22Rv1 (cell line): ENCODE results near the gene FBN2.

Source experiments
- H3K27ac ChIP-seq: fragments of 450-650 bp; 2 replicates; pipeline ENCODE4 v1.5.1; 2017
- CTCF ChIP-seq: fragments of 450-650 bp; IDR thresholded peaks from 2 replicates; pipeline ENCODE4 v1.5.1; 2017; ENCODE audit warnings: mild to moderate bottlenecking
- ZFX ChIP-seq: fragments of 450-650 bp; IDR thresholded peaks from 2 replicates; pipeline ENCODE4 v1.6.1; 2017; ENCODE audit warnings: antibody characterized with exemption, borderline replicate concordance

FBN2 gene

GRCh38 chr5:128538000-128538249, at the start of gene FBN2:
TSS of gene FBN2 (minus strand) at chr5:128538245. CDS start at chr5:128537603, 642 bp downstream.
- no peak for TF ChIP-seq CTCF
- TF ChIP-seq ZFX: no peak
- H3K27ac ChIP-seq: no peak within 1 kb of the TSS

DNA sequence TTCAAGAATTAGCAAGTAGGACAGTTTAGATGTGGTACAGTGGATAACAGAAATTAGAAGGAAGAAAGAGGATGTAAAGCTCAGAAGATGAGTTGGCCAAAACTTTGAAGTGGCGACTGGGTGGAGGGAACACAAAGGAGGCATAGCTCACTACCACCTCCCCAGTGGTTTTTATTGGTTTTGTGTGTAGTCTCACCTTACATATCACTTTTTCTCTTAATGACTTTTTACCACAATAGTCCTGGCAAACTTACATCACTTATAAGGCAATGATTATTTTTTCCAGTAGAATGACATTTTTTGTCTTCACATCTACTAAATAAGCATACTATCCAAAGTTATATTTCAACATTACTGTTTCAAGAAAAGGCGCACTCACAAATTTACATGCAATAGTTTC, 49.2 kb upstream of the FBN2 start:
- TF ChIP-seq ZFX (no peak), CTCF (no peak)
- H3K27ac ChIP-seq: no peak overlapping the region

DNA sequence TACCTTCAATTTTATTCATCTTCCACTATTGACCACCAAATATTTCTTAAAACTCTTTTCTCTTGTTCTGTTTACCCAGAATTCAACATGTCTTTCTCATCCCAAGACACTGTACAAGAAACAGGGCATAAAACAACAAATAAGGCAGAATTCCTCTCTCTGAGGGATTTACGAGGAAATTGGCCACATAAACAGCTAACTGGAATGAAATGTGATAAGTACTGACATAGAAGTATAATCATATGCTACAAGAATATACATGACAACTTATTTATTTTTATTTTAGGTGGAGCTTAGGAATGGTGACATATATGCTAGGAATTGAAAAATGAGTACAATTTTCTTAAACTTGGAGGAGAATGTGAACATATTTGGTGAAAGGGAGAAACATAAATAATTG, 48.8 kb upstream of the FBN2 start:
- no peak overlapping the region for H3K27ac ChIP-seq
- TF ChIP-seq ZFX: no peak

DNA sequence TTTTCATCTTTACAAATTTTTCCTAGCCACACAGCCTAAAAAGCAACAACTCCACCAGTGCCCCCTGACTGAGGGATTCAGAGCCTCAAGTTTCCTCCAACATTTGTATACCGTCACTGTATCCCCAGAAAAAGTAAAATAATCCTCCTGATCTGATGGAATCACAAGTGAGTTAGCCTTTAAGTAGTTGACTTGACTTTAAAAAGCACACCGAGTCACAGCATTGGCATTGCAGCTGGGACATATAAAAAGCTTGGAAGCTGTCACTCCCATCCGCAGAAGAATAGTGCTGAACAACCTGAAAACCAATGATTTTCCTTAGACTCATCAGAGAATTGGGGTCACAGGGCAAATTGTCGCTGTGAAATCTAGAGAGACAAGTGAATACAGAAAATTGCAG, 41.6 kb upstream of the FBN2 start:
- TF ChIP-seq CTCF: no peak

DNA sequence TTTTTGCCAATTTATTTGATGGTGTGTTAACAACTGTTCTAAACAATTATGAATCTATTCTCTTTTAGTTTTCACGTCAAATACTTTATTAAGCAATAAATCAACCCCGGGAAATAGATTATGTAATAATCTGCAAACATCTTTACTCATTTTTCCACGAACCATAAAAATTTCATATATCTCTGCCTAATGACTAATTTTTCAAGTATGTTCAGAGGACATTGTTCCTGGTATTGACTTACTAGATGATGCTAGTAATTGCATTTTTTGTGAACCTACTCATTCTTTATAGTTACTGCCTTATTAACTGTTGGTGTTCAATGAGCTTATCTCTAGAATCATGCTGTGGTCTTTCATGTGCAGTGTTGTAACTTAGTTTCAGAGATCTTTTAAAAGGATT, 41.0 kb upstream of the FBN2 start:
- no peak for TF ChIP-seq CTCF
- TF ChIP-seq ZFX: no peak
- H3K27ac ChIP-seq: no peak overlapping the region

More for the DNA sequence above, 41.6 kb upstream of the FBN2 start:
- no peak overlapping the region for H3K27ac ChIP-seq

DNA sequence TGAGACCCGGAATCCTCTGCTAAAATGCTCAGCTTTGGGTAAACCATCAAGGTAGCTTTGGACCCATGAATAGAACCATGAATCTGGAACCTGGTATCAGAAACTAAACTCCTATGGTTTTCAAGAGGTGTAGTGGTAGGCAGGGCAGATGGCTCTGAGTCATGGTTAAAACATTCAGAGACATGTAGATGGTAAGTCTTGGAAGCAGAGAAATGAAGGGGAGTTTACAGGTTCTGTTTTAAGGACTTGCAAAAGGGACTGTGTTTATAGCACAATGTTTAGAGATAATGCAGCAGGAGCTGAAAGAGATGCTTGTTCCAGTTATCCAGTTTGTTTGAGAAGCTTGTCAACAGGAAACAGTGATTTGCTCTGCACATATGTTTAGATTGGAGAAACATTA, 36.0 kb upstream of the FBN2 start:
- TF ChIP-seq CTCF: no peak
- TF ChIP-seq ZFX: no peak
- no peak overlapping the region for H3K27ac ChIP-seq

GRCh38 chr5:128572930-128573319, 34.9 kb upstream of the FBN2 start:
- TF ChIP-seq CTCF (no peak), ZFX (no peak)
- no peak overlapping the region for H3K27ac ChIP-seq

DNA sequence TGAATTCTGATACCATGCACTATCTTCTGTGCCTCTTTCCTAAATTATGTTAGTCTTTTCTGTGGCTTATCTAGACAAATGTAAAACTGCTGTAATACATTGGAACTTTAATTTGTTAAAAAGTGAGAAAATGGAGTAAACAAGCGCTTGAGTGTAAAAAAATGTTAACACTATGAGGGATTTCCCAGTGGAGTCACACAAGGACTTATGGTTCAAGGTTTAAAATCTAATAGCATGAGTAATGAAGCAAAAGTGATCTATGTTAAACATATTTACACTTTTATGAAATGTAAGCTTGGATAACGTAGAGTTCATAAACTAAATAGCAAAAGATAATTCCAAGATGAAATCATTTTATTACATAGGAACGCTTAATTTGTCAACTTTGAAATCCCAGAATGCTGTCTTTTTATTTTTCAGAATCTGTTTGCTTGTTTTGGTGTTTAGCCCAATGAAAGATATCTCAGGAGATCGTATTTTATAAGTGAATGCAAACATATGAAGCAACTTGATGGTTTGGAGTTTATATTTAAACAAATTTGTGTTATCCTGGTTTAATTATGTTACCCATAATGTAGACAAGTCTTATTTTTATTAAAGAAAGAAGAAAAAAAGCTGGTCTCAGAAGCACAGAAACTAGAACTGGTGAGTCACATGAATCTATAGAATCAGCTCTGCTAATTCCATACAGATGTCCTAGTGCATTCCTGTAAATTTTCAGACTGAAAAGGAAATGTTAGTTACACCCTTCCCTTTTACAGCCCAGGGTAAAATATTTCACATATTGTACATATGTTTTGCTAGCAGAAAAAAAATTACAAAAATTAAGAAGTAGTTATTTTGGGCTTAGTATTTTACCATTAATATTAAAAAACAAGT, 34.2 kb upstream of the FBN2 start:
- no peak for TF ChIP-seq ZFX
- TF ChIP-seq CTCF: no peak
- H3K27ac ChIP-seq: no peak overlapping the region
